ENCODE data around the gene ETS1. TPM values are rescaled to one million over a fixed set of nuclear protein-coding genes. Genes with fewer than 3 reads are reported as not detected.

The ETS1 gene
- total RNA-seq, 4 donors from 2014 or later = 46.3 to 70.6 (median 57.6) TPM

- Histone ChIP-seq H3K27ac (peak overlapping the region in 3 of 4 donors; percentile 96 to 99 (median 97)), H3K4me3 (peak overlapping the region; percentile 0 to 90 (median 47)), H3K9me3 (no peaks in the 10 kb centered on the region), H3K4me1 (peaks cover 0 to 83% (median 48%) of the 10 kb centered on the region in 4 donors), H3K27me3 (no peaks in the 10 kb centered on the region), H3K36me3 (no peaks in the 10 kb centered on the region)
- WGBS, 2 donors = 40 to 44% methylated on average over 7 of the region's 7 CpGs
- TF ChIP-seq EP300 (IDR thresholded peaks at IDR 0.05) = no peak
- TF ChIP-seq CTCF (IDR thresholded peaks at IDR 0.05) = no peak
- no peak for TF ChIP-seq POLR2A (IDR thresholded peaks at IDR 0.05)
- no peak for DNase-seq (ENCODE audit: low spot score in 2 of 2)
Measured at GRCh38 chr11:128518493-128519207, 68.7 kb downstream of the ETS1 start.

- TF ChIP-seq POLR2A (IDR thresholded peaks at IDR 0.05) (no peak), EP300 (IDR thresholded peaks at IDR 0.05) (no peak), CTCF (IDR thresholded peaks at IDR 0.05) (no peak)
- no peaks in the 10 kb centered on the region for H3K9me3 ChIP-seq
- DNase-seq (ENCODE audit: low spot score in 2 of 2) = no peak
- H3K27me3 ChIP-seq = no peaks in the 10 kb centered on the region
- H3K36me3 ChIP-seq = peaks cover 0 to 7% (median 0%) of the 10 kb centered on the region in 3 donors
- H3K27ac ChIP-seq = peak overlapping the region in 3 of 4 donors; percentile 96 to 99 (median 97)
- H3K4me3 ChIP-seq = peak overlapping the region in 2 of 4 donors; percentile 82 to 90
- 39 to 44% methylated on average over 5 of the region's 5 CpGs for WGBS, 2 donors
- peaks cover 0 to 82% (median 42%) of the 10 kb centered on the region in 4 donors for H3K4me1 ChIP-seq
Measured at GRCh38 chr11:128517451-128518230, 69.7 kb downstream of the ETS1 start.

GRCh38 chr11:128516886-128517285 lies 70.5 kb downstream of the ETS1 start:
- H3K9me3 ChIP-seq = no peaks in the 10 kb centered on the region
- H3K27ac ChIP-seq = peak overlapping the region in 3 of 4 donors; percentile 96 to 99 (median 97)
- H3K4me3 ChIP-seq = peak overlapping the region in 2 of 4 donors; percentile 33 to 90
- no peaks in the 10 kb centered on the region for H3K27me3 ChIP-seq
- 68 to 76% methylated on average over 4 of the region's 4 CpGs for WGBS, 2 donors
- TF ChIP-seq POLR2A (IDR thresholded peaks at IDR 0.05) = no peak
- TF ChIP-seq CTCF (IDR thresholded peaks at IDR 0.05) = no peak
- no peak for TF ChIP-seq EP300 (IDR thresholded peaks at IDR 0.05)
- H3K4me1 ChIP-seq = peaks cover 0 to 88% (median 46%) of the 10 kb centered on the region in 4 donors
- DNase-seq (ENCODE audit: low spot score in 2 of 2) = no peak
- H3K36me3 ChIP-seq = peaks cover 0 to 9% (median 0%) of the 10 kb centered on the region in 3 donors

DNA sequence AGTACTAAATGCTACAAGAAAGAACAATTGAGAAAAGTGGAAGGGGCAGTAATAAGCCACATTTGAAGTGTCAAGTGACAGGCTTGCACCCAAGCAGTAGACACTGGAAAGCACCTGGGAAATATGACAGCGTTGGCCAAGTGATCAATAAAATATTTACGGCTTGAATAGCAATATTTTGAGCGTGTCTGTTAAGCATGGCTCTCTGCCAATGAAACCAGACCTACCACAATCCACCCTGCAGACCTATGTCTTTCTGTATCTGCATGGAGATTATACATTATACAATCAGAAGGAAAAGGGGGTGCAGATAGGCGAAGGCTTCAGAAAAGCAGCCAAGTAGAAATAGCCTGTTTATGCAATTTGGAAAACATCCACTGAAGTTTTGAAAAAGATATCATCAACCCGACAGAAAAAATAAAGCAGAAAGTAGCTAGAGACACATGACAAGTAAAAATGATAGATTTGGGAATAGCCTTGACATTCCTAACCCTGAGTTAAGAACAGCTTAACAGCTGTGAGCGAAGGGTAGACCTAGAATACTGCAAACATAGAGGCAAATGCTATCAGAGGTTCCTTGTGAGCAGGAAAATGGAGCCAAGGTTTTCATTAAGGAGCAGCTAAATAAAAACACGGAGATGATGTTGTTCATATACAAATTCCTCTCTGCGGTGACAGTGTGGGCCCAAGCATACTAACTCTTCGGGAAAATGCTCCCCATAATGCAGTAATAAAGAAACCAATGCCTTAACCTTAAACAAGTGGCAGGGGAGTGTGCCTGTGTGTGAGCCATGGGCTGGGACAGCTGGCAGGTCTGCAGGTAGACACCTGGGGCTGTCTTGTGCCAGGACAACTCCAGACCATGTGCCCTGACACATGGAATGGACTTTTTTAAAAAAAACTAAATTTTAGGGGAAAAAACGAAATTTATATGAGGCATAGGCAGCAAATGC lies 71.3 kb downstream of the ETS1 start:
- 48 to 57% methylated on average over 10 of the region's 10 CpGs for WGBS, 2 donors
- H3K4me1 ChIP-seq = peaks cover 0 to 96% (median 47%) of the 10 kb centered on the region in 4 donors
- no peak for TF ChIP-seq CTCF (IDR thresholded peaks at IDR 0.05)
- no peak for TF ChIP-seq EP300 (IDR thresholded peaks at IDR 0.05)
- TF ChIP-seq POLR2A (IDR thresholded peaks at IDR 0.05) = no peak
- peaks cover 0 to 9% (median 0%) of the 10 kb centered on the region in 3 donors for H3K36me3 ChIP-seq
- H3K27ac ChIP-seq = peak overlapping the region in 3 of 4 donors; percentile 6 to 43 (median 27)
- no peaks in the 10 kb centered on the region for H3K9me3 ChIP-seq
- H3K27me3 ChIP-seq = no peaks in the 10 kb centered on the region
- DNase-seq (ENCODE audit: low spot score in 2 of 2) = no peak
- peak overlapping the region in 1 of 4 donors; percentile 33 for H3K4me3 ChIP-seq
